HepG2 (cell line): Measurements from ENCODE around the gene TM6SF1. TPM values are rescaled to one million over a fixed set of nuclear protein-coding genes. Genes with fewer than 3 reads are reported as not detected.

ENCODE experiments used
- BCL6 ChIP-seq: IDR thresholded peaks from 2 replicates; pipeline ENCODE4 v1.6.1; 2016; ENCODE audit warnings: missing genetic modification reagents, missing compliant biosample characterization
- ETV5 ChIP-seq: IDR thresholded peaks from 2 replicates; pipeline ENCODE4 v1.6.1; 2018; ENCODE audit warnings: missing biosample characterization, missing genetic modification reagents, inconsistent platforms, borderline replicate concordance
- HMG20A ChIP-seq: IDR thresholded peaks from 2 replicates; pipeline ENCODE4 v1.6.1; 2016; ENCODE audit warnings: borderline replicate concordance
- JUN ChIP-seq: sonication (generic); formaldehyde crosslinking; IDR thresholded peaks from 2 replicates; pipeline ENCODE4 v1.4.0; 2020; ENCODE audit warnings: mild to moderate bottlenecking, missing genetic modification reagents
- KDM5A ChIP-seq: fragments of 200-600 bp; sonication (generic); IDR thresholded peaks from 2 replicates; pipeline ENCODE4 v1.7.0; 2018; ENCODE audit warnings: antibody characterized with exemption, mild to moderate bottlenecking, low read length, borderline replicate concordance
- KLF12 ChIP-seq: sonication (generic); formaldehyde crosslinking; IDR thresholded peaks from 2 replicates; pipeline ENCODE4 v1.4.0; 2020; ENCODE audit warnings: missing genetic modification reagents, borderline replicate concordance
- KLF6 ChIP-seq: IDR thresholded peaks from 2 replicates; pipeline ENCODE4 v1.8.0; 2016; ENCODE audit warnings: missing biosample characterization, missing genetic modification reagents
- MZF1 ChIP-seq: sonication (generic); formaldehyde crosslinking; IDR thresholded peaks from 2 replicates; pipeline ENCODE4 v1.8.1; 2023; ENCODE audit warnings: mild to moderate bottlenecking, missing genetic modification reagents, borderline replicate concordance
- NCOA5 ChIP-seq: sonication (generic); formaldehyde crosslinking; IDR thresholded peaks from 2 replicates; pipeline ENCODE4 v1.4.0; 2020; ENCODE audit warnings: missing genetic modification reagents
- PAWR ChIP-seq: sonication (generic); formaldehyde crosslinking; IDR thresholded peaks from 2 replicates; pipeline ENCODE4 v1.4.0; 2020; ENCODE audit warnings: missing genetic modification reagents, mild to moderate bottlenecking, borderline replicate concordance
- RFX5 ChIP-seq: IDR thresholded peaks from 2 replicates; pipeline ENCODE4 v1.6.1; 2011; ENCODE audit warnings: low read depth, low read length, improper control_type of control experiment
- SCMH1 ChIP-seq: sonication (generic); formaldehyde crosslinking; IDR thresholded peaks from 2 replicates; pipeline ENCODE4 v1.9.0; 2021; ENCODE audit warnings: missing genetic modification reagents, mild to moderate bottlenecking, borderline replicate concordance
- SIX4 ChIP-seq: sonication (generic); formaldehyde crosslinking; IDR thresholded peaks from 2 replicates; pipeline ENCODE4 v1.4.0; 2020; ENCODE audit warnings: missing genetic modification reagents
- SMARCC2 ChIP-seq: fragments of 450-650 bp; IDR thresholded peaks from 2 replicates; pipeline ENCODE4 v1.6.1; 2017; ENCODE audit warnings: antibody characterized with exemption, mild to moderate bottlenecking
- STAT5B ChIP-seq: sonication (generic); formaldehyde crosslinking; IDR thresholded peaks from 2 replicates; pipeline ENCODE4 v1.4.0; 2020; ENCODE audit warnings: missing genetic modification reagents
- ZC3H4 ChIP-seq: sonication (generic); formaldehyde crosslinking; IDR thresholded peaks from 2 replicates; pipeline ENCODE4 v1.4.0; 2020; ENCODE audit warnings: missing genetic modification reagents, borderline replicate concordance
- ZFYVE20 ChIP-seq: sonication (generic); formaldehyde crosslinking; IDR thresholded peaks from 2 replicates; pipeline ENCODE4 v1.8.0; 2023; ENCODE audit warnings: low read depth, mild to moderate bottlenecking, moderate library complexity, missing genetic modification reagents, borderline replicate concordance
- ZNF263 ChIP-seq: sonication (generic); formaldehyde crosslinking; IDR thresholded peaks from 2 replicates; pipeline ENCODE4 v1.4.0; 2020; ENCODE audit warnings: missing genetic modification reagents
- ZNF619 ChIP-seq: sonication (generic); formaldehyde crosslinking; IDR thresholded peaks from 2 replicates; pipeline ENCODE4 v1.4.0; 2020; ENCODE audit warnings: mild to moderate bottlenecking, missing genetic modification reagents
- ZNF747 ChIP-seq: sonication (generic); formaldehyde crosslinking; IDR thresholded peaks from 2 replicates; pipeline ENCODE4 v1.8.1; 2023; ENCODE audit warnings: missing genetic modification reagents, mild to moderate bottlenecking, borderline replicate concordance
- ZNF781 ChIP-seq: sonication (generic); formaldehyde crosslinking; IDR thresholded peaks from 2 replicates; pipeline ENCODE4 v1.5.1; 2020; ENCODE audit warnings: borderline replicate concordance, mild to moderate bottlenecking, missing genetic modification reagents; ENCODE audit errors: not compliant biosample characterization
- polyA plus RNA-seq, 8 experiments: library from polyadenylated mRNA; depleted of rRNA in 3 of 8; stranded (reverse) in 7 of 8; unstranded in 1 of 8; fragments of >200 nt; fragmentation: Illumina TruSeq in 4 of 8; extraction: Trizol in 4 of 8; gene quantifications; 2 replicates each; pipeline versions ENCODE4 v1.2.1 to v1.2.3, GENCODE V29; 2011 to 2016; ENCODE audit warnings: low read depth in 4 of 8, missing spikeins in 1 of 8, mixed read lengths in 1 of 8; ENCODE audit not compliant: insufficient read depth in 1 of 8
- total RNA-seq, 5 experiments: library from RNA; depleted of rRNA; stranded (reverse); fragments of >200 nt; fragmentation: Illumina TruSeq; extraction: Trizol; gene quantifications; 2 replicates each; pipeline ENCODE4 v1.2.3, GENCODE V29; 2016; ENCODE audit warnings: low read depth in 1 of 5
- TF ChIP-seq, protein P1 (sequence below): sonication (generic); formaldehyde crosslinking; IDR thresholded peaks from 2 replicates; pipeline ENCODE4 v1.4.0; 2020; ENCODE audit warnings: missing genetic modification reagents, mild to moderate bottlenecking, borderline replicate concordance
- TF ChIP-seq, protein P2 (sequence below): sonication (generic); formaldehyde crosslinking; IDR thresholded peaks from 2 replicates; pipeline ENCODE4 v1.5.0; 2020; ENCODE audit warnings: missing genetic modification reagents
- TF ChIP-seq, protein P3 (sequence below): sonication (generic); formaldehyde crosslinking; conservative IDR thresholded peaks from 2 replicates; pipeline ENCODE4 v1.4.0; 2020; ENCODE audit warnings: missing genetic modification reagents

Gene TM6SF1
- total and polyA plus RNA-seq, 2 of the 13 experiments (the other 11 are each of a cell fraction or from before 2014, with no cell fraction given) = not detected

DNA sequence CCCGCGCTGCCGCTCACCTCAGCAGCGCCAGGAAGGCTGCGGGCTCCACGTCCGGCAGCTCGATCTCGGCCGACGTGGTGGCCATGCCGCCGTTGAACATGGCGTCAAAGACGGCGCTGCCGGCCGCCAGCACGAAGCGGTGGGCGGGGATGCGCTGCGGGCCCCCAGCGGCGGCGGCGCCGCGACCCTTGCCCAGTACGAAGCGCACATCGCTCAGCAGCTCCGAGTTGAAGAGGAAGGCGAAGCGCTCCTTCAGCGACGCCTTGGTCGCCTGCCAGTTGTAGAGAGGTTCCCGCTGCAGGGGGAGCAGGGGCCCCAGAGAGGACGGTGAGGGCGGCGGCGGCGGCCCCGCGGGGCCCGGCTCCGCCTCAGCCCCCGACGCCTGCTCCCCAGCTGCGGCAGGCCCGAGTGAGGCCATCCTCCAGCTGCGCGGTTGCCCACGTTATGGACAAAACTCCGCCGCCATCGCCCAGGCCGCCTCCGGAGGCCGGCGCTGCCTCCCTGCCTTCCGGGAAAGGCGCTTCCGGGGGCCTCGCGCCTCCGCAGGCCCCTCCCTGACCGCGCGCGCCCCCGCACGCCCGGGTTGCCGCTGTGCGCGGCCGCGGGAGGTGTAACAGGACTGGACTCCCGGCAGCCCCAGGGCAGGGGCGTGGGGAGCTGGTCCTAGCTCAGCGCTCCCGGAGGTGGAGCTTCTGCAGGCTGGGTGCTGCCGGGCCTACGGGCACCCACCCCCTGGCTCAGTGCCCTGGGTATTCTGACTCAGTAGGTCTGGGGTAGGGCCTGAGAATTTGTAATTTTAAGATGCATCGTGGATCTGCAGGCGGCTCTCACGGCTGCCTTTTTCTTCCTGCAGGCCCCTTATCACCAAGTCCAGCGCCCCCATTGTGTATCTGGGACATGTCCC is 40.5 kb upstream of the TM6SF1 start, which contains the start of gene BTBD1 (continued):
- TF ChIP-seq, protein P1, sequence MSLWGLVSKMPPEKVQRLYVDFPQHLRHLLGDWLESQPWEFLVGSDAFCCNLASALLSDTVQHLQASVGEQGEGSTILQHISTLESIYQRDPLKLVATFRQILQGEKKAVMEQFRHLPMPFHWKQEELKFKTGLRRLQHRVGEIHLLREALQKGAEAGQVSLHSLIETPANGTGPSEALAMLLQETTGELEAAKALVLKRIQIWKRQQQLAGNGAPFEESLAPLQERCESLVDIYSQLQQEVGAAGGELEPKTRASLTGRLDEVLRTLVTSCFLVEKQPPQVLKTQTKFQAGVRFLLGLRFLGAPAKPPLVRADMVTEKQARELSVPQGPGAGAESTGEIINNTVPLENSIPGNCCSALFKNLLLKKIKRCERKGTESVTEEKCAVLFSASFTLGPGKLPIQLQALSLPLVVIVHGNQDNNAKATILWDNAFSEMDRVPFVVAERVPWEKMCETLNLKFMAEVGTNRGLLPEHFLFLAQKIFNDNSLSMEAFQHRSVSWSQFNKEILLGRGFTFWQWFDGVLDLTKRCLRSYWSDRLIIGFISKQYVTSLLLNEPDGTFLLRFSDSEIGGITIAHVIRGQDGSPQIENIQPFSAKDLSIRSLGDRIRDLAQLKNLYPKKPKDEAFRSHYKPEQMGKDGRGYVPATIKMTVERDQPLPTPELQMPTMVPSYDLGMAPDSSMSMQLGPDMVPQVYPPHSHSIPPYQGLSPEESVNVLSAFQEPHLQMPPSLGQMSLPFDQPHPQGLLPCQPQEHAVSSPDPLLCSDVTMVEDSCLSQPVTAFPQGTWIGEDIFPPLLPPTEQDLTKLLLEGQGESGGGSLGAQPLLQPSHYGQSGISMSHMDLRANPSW (CRISPR knock-in tag) = no peak
- TF ChIP-seq ZNF263 = peak; percentile 42; the same call in 1 of the 2 replicates
- TF ChIP-seq, protein P2, sequence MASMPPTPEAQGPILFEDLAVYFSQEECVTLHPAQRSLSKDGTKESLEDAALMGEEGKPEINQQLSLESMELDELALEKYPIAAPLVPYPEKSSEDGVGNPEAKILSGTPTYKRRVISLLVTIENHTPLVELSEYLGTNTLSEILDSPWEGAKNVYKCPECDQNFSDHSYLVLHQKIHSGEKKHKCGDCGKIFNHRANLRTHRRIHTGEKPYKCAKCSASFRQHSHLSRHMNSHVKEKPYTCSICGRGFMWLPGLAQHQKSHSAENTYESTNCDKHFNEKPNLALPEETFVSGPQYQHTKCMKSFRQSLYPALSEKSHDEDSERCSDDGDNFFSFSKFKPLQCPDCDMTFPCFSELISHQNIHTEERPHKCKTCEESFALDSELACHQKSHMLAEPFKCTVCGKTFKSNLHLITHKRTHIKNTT = no peak
- TF ChIP-seq NCOA5 (CRISPR knock-in tag) = no peak
- TF ChIP-seq SMARCC2 = no peak
- no peak for TF ChIP-seq HMG20A (CRISPR knock-in tag)
- TF ChIP-seq ZNF781 (CRISPR knock-in tag) = no peak
- 0 out of 2 replicates have a peak, but pooled peaks have one; percentile 24 for TF ChIP-seq ZNF619 (CRISPR knock-in tag)
- no peak for TF ChIP-seq ZC3H4 (CRISPR knock-in tag)
- peak; percentile 29; the same call in 1 of the 2 replicates for TF ChIP-seq JUN (CRISPR knock-in tag)
- no peak for TF ChIP-seq MZF1 (CRISPR knock-in tag)
- peak; percentile 35; the same call in 1 of the 2 replicates for TF ChIP-seq BCL6 (CRISPR knock-in tag)
- peak; percentile 81; the same call in 1 of the 2 replicates for TF ChIP-seq KLF6 (CRISPR knock-in tag)
- TF ChIP-seq STAT5B (CRISPR knock-in tag) = no peak
- no peak for TF ChIP-seq SIX4
- no peak for TF ChIP-seq ZNF747 (CRISPR knock-in tag)
- TF ChIP-seq PAWR (CRISPR knock-in tag) = no peak
- TF ChIP-seq ZFYVE20 (CRISPR knock-in tag) = no peak
- no peak for TF ChIP-seq KDM5A
- peak; percentile 94 for TF ChIP-seq ETV5
- no peak for TF ChIP-seq SCMH1 (CRISPR knock-in tag)
- TF ChIP-seq KLF12 (CRISPR knock-in tag) = peak; percentile 77; the same call in 1 of the 2 replicates
- TF ChIP-seq RFX5 = no peak
- TF ChIP-seq, protein P3, sequence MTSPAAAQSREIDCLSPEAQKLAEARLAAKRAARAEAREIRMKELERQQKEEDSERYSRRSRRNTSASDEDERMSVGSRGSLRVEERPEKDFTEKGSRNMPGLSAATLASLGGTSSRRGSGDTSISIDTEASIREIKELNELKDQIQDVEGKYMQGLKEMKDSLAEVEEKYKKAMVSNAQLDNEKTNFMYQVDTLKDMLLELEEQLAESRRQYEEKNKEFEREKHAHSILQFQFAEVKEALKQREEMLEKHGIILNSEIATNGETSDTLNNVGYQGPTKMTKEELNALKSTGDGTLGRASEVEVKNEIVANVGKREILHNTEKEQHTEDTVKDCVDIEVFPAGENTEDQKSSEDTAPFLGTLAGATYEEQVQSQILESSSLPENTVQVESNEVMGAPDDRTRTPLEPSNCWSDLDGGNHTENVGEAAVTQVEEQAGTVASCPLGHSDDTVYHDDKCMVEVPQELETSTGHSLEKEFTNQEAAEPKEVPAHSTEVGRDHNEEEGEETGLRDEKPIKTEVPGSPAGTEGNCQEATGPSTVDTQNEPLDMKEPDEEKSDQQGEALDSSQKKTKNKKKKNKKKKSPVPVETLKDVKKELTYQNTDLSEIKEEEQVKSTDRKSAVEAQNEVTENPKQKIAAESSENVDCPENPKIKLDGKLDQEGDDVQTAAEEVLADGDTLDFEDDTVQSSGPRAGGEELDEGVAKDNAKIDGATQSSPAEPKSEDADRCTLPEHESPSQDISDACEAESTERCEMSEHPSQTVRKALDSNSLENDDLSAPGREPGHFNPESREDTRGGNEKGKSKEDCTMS (CRISPR knock-in tag) = no peak
